ENCODE results near the gene ZFYVE1. TPM values are rescaled to one million over a fixed set of nuclear protein-coding genes. Genes with fewer than 3 reads are reported as not detected.

The ZFYVE1 gene
- total RNA-seq, 1 experiment from 2014 or later = 14.2 TPM

DNA sequence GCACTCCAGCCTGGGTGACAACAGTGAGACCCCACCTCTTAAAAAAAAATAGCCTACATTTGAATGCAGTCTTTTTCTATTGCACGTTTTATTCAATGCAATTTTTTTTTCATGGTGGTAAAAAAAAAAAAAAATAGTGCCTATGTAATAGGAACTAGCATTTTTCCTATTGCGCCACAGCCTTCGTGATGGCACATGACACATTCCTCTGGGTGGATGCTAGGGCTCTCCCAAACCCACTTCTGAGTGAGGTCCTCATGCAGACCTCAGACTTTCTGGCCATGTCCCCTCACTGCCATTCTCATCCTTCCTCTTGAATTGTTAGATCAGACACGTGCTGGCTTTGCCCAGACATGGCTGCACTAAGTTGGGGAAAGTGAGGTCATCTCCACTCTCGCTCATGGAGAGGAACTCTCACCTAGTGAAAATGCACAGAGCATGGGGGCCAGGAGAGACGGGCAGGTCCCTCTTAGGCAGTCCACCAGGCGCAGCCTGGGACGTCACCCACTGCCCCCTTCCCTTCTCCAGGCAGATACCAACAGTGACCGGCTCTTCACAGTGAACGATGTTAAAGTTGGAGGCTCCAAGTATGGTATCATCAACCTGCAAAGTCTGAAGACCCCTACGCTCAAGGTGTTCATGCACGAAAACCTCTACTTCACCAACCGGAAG is 81.4 kb downstream of the ZFYVE1 start:
- Mint-ChIP-seq H3K4me3 (no peak overlapping the region), H3K9me3 (no peaks in the 10 kb centered on the region), H3K36me3 (ENCODE audit: insufficient read depth in 1 of 3, low read depth in 3 of 3) (peaks cover 4 to 52% (median 26%) of the 10 kb centered on the region in 3 experiments; a peak in 6 of 7 replicates), H3K4me1 (no peaks in the 10 kb centered on the region), H3K27me3 (ENCODE audit: low read depth) (no peaks in the 10 kb centered on the region), H3K27ac (no peak overlapping the region; a peak in 1 of 7 replicates)
- Histone ChIP-seq H3K4ac (ENCODE audit: low read depth, low read length) (no peak overlapping the region), H2AFZ (ENCODE audit: low read length) (no peak overlapping the region), H3K23ac (ENCODE audit: insufficient read length, low read depth, low read length) (no peak overlapping the region), H3K79me2 (ENCODE audit: insufficient read depth, low read length) (no peaks in the 10 kb centered on the region), H2BK15ac (ENCODE audit: low read depth, low read length) (no peak overlapping the region), H3K9ac (ENCODE audit: extremely low read depth, insufficient read length, low read length) (no peak overlapping the region), H2BK120ac (ENCODE audit: low read depth, low read length, poor library complexity, severe bottlenecking) (no peak overlapping the region), H3T11ph (ENCODE audit: low read length) (no peak overlapping the region), H4K20me1 (ENCODE audit: control insufficient read depth, insufficient read depth, insufficient read length) (no peaks in the 10 kb centered on the region), H4K91ac (ENCODE audit: insufficient read length, low read depth, low read length) (no peak overlapping the region), H3K27me3 (ENCODE audit: insufficient read depth, low read length) (no peaks in the 10 kb centered on the region), H3K14ac (ENCODE audit: insufficient read depth, low read length) (no peak overlapping the region), H3K56ac (ENCODE audit: insufficient read length, low read depth, low read length) (no peak overlapping the region), H3K18ac (ENCODE audit: insufficient read length, low read depth, low read length) (no peak overlapping the region), H2BK5ac (ENCODE audit: insufficient read length, low read length) (no peak overlapping the region), H3K4me2 (ENCODE audit: insufficient read depth, insufficient read length, low read length) (no peak overlapping the region), H3K79me1 (ENCODE audit: insufficient read depth, low read depth, low read length, poor library complexity, severe bottlenecking) (no peaks in the 10 kb centered on the region), H2BK12ac (ENCODE audit: insufficient read length, low read depth, low read length) (no peak overlapping the region), H2BK20ac (ENCODE audit: low read depth, low read length, poor library complexity, severe bottlenecking) (no peak overlapping the region), H3K23me2 (ENCODE audit: insufficient read length, low read depth, low read length, poor library complexity, severe bottlenecking) (no peaks in the 10 kb centered on the region), H3K4me1 (ENCODE audit: insufficient read depth, low read length) (no peaks in the 10 kb centered on the region), H3K9me3 (ENCODE audit: control insufficient read depth, low read depth, low read length) (no peaks in the 10 kb centered on the region), H3K27ac (ENCODE audit: insufficient read length, low read depth, low read length) (no peak overlapping the region), H4K8ac (replicated peaks; ENCODE audit: insufficient read length, low read depth, low read length) (no peak overlapping the region), H2AK5ac (ENCODE audit: insufficient read length, low read length) (no peak overlapping the region), H4K5ac (ENCODE audit: insufficient read length, low read depth, low read length) (no peak overlapping the region)
- WGBS (ENCODE audit: extremely low coverage, insufficient read length, low lambda C conversion rate) = no CpG with 5 or more reads among the region's 13 CpGs
- DNase-seq = no peak
- TF ChIP-seq, protein P1, sequence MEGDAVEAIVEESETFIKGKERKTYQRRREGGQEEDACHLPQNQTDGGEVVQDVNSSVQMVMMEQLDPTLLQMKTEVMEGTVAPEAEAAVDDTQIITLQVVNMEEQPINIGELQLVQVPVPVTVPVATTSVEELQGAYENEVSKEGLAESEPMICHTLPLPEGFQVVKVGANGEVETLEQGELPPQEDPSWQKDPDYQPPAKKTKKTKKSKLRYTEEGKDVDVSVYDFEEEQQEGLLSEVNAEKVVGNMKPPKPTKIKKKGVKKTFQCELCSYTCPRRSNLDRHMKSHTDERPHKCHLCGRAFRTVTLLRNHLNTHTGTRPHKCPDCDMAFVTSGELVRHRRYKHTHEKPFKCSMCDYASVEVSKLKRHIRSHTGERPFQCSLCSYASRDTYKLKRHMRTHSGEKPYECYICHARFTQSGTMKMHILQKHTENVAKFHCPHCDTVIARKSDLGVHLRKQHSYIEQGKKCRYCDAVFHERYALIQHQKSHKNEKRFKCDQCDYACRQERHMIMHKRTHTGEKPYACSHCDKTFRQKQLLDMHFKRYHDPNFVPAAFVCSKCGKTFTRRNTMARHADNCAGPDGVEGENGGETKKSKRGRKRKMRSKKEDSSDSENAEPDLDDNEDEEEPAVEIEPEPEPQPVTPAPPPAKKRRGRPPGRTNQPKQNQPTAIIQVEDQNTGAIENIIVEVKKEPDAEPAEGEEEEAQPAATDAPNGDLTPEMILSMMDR (conservative IDR thresholded peaks at IDR 0.05) = no peak
